MM.1S (cell line): ENCODE results near the gene JAML.

Experiments used
- DNase-seq: peaks from one replicate; pipeline ENCODE4 v3.0.0-alpha.2; 2015
- H2AFZ ChIP-seq: fragments of 300-600 bp; sonication (generic); 2 replicates; pipeline ENCODE4 v1.6.0; 2016; ENCODE audit warnings: antibody characterized with exemption, low read length
- H3F3A ChIP-seq: fragments of 300-600 bp; sonication (generic); 2 replicates; pipeline ENCODE4 v1.6.1; 2016; ENCODE audit warnings: mild to moderate bottlenecking, antibody characterized with exemption, low read length, moderate library complexity, mixed read lengths; ENCODE audit not compliant: insufficient read depth
- H3K27ac ChIP-seq: fragments of 300-600 bp; sonication (generic); 2 replicates; pipeline ENCODE4 v1.5.1; 2016; ENCODE audit warnings: mild to moderate bottlenecking, low read length
- H3K27me3 ChIP-seq: fragments of 300-600 bp; sonication (generic); replicated peaks from 2 replicates; pipeline ENCODE4 v1.6.0; 2016; ENCODE audit warnings: low read length; ENCODE audit not compliant: insufficient read depth
- H3K36me3 ChIP-seq: fragments of 300-600 bp; sonication (generic); replicated peaks from 2 replicates; pipeline ENCODE4 v1.6.1; 2016; ENCODE audit warnings: mild to moderate bottlenecking, low read length, mixed read lengths; ENCODE audit not compliant: insufficient read depth
- H3K4me1 ChIP-seq: fragments of 300-600 bp; sonication (generic); 2 replicates; pipeline ENCODE4 v1.6.1; 2016; ENCODE audit warnings: low read length, mixed read lengths
- H3K4me2 ChIP-seq: fragments of 300-600 bp; sonication (generic); 2 replicates; pipeline ENCODE4 v1.6.0; 2016; ENCODE audit warnings: low read depth, low read length
- H3K4me3 ChIP-seq: fragments of 300-600 bp; sonication (generic); 2 replicates; pipeline ENCODE4 v1.5.1; 2016; ENCODE audit warnings: low read length, mixed read lengths
- H3K79me2 ChIP-seq: fragments of 300-600 bp; sonication (generic); 2 replicates; pipeline ENCODE4 v1.6.1; 2016; ENCODE audit warnings: mixed run types, low read length, mixed read lengths
- H3K9ac ChIP-seq: fragments of 300-600 bp; sonication (generic); 2 replicates; pipeline ENCODE4 v1.6.1; 2016; ENCODE audit warnings: low read length, mixed read lengths
- H3K9me2 ChIP-seq: fragments of 300-600 bp; sonication (generic); replicated peaks from 2 replicates; pipeline ENCODE4 v1.6.1; 2016; ENCODE audit warnings: mild to moderate bottlenecking, low read length, mixed read lengths; ENCODE audit not compliant: insufficient read depth
- H3K9me3 ChIP-seq: fragments of 300-600 bp; sonication (generic); replicated peaks from 2 replicates; pipeline ENCODE4 v1.6.1; 2016; ENCODE audit warnings: mild to moderate bottlenecking, low read length, mixed read lengths; ENCODE audit not compliant: insufficient read depth
- H4K20me1 ChIP-seq: fragments of 300-600 bp; sonication (generic); 2 replicates; pipeline ENCODE4 v1.6.1; 2016; ENCODE audit warnings: mild to moderate bottlenecking, low read length, moderate library complexity, mixed read lengths; ENCODE audit not compliant: insufficient read depth
- EZH2 ChIP-seq: fragments of 300-600 bp; sonication (generic); optimal IDR thresholded peaks from 2 replicates; pipeline ENCODE3; 2017; ENCODE audit warnings: low read depth, mild to moderate bottlenecking, antibody characterized with exemption, low read length, mixed read lengths
- EZH2phosphoT487 ChIP-seq: fragments of 300-600 bp; sonication (generic); IDR thresholded peaks from 2 replicates; pipeline ENCODE4 v1.6.1; 2018; ENCODE audit warnings: antibody characterized with exemption, low read length
- TF ChIP-seq, protein P1 (sequence below): fragments of 300-600 bp; sonication (generic); IDR thresholded peaks from 2 replicates; pipeline ENCODE4 v1.5.1; 2016; ENCODE audit warnings: antibody characterized with exemption, low read length, mixed read lengths

JAML gene

DNA sequence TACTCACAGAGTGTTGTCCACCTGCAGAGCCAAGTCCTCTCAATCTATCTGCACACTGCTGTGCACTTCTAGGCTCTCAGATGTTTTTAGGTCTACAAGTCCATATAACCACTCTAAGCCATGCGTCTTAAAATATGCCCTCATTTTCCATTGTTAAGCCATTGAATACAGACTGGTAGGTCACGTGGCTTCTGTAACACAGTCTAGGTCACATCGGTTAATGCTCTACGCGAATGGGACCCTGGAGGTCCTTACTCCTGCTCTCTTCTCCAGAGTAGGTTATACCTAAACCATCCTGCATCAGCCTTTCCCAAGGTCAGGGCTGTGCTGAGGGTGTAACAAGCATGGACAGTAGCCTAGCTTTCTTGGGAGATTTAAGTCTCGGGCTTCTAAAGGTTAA is 819 bp downstream of the JAML start:
- H3K79me2 ChIP-seq = no peaks in the 10 kb centered on the region
- TF ChIP-seq EZH2phosphoT487 = no peak
- TF ChIP-seq EZH2 = no peak
- TF ChIP-seq, protein P1, sequence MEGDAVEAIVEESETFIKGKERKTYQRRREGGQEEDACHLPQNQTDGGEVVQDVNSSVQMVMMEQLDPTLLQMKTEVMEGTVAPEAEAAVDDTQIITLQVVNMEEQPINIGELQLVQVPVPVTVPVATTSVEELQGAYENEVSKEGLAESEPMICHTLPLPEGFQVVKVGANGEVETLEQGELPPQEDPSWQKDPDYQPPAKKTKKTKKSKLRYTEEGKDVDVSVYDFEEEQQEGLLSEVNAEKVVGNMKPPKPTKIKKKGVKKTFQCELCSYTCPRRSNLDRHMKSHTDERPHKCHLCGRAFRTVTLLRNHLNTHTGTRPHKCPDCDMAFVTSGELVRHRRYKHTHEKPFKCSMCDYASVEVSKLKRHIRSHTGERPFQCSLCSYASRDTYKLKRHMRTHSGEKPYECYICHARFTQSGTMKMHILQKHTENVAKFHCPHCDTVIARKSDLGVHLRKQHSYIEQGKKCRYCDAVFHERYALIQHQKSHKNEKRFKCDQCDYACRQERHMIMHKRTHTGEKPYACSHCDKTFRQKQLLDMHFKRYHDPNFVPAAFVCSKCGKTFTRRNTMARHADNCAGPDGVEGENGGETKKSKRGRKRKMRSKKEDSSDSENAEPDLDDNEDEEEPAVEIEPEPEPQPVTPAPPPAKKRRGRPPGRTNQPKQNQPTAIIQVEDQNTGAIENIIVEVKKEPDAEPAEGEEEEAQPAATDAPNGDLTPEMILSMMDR = no peak
- H3K9ac ChIP-seq = no peak overlapping the region
- no peaks in the 10 kb centered on the region for H3F3A ChIP-seq
- H3K9me3 ChIP-seq = no peaks in the 10 kb centered on the region
- H3K27ac ChIP-seq = no peak overlapping the region
- no peak for DNase-seq
- H3K9me2 ChIP-seq = no peaks in the 10 kb centered on the region
- H3K4me1 ChIP-seq = no peaks in the 10 kb centered on the region
- no peaks in the 10 kb centered on the region for H4K20me1 ChIP-seq
- no peaks in the 10 kb centered on the region for H3K36me3 ChIP-seq
- H3K4me3 ChIP-seq = no peak overlapping the region
- no peak overlapping the region for H3K4me2 ChIP-seq
- H3K27me3 ChIP-seq = peaks cover 18% of the 10 kb centered on the region; the same call in 1 of the 2 replicates
- no peak overlapping the region for H2AFZ ChIP-seq

DNA sequence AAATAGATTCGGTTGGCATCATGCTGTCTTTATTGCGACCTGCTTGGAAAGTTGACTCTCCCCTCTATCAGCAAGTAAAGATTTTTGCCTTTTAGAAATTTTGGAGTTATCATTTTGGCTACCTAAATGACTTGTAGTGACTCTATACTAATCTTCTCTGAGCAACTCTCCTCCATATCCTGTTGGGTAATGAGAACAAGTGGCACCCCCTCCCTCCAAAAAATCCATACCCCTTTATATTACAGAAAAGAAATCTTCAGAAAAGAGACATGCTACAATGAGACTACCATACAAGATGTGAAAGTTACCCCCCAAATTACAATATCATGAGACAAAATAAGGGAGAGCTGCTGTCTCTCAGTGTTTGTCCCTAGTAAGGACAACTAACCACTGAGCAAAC is 1.2 kb downstream of the JAML start:
- TF ChIP-seq EZH2 (no peak), EZH2phosphoT487 (no peak)
- TF ChIP-seq, protein P1 = no peak
- no peak for DNase-seq
- Histone ChIP-seq H3K36me3 (no peaks in the 10 kb centered on the region), H3K9me2 (no peaks in the 10 kb centered on the region), H3K27ac (no peak overlapping the region), H3K9ac (no peak overlapping the region), H3F3A (no peaks in the 10 kb centered on the region), H3K4me2 (no peak overlapping the region), H3K27me3 (peaks cover 18% of the 10 kb centered on the region; the same call in 1 of the 2 replicates), H2AFZ (no peak overlapping the region), H3K4me3 (no peak overlapping the region), H3K4me1 (no peaks in the 10 kb centered on the region), H3K79me2 (no peaks in the 10 kb centered on the region), H3K9me3 (no peaks in the 10 kb centered on the region), H4K20me1 (no peaks in the 10 kb centered on the region)

DNA sequence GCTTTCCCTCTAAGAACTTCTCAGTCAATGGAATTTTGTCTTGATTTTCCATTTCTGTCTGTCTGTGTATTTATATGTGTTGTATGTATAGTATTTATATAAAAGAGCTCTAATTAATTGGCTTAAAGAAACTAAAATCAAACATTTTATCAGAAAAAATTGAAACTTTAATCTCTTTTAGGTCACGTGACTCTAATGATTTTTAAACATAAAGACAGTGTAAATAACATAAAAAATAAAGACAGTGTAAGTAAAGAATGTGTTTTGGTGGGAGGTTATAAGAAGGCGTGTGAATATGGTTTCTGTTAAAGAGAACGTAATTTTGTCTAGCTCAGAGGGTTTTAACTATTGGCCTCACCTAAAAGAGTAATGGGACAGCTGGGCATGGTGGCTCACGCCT is 2.4 kb downstream of the JAML start:
- Histone ChIP-seq H3K9me3 (no peaks in the 10 kb centered on the region), H3K4me1 (no peaks in the 10 kb centered on the region), H3F3A (no peaks in the 10 kb centered on the region), H2AFZ (no peak overlapping the region), H3K9ac (no peak overlapping the region), H3K4me3 (no peak overlapping the region), H4K20me1 (no peaks in the 10 kb centered on the region), H3K27me3 (peaks cover 19% of the 10 kb centered on the region; the same call in 1 of the 2 replicates), H3K4me2 (no peak overlapping the region), H3K79me2 (no peaks in the 10 kb centered on the region), H3K9me2 (no peaks in the 10 kb centered on the region), H3K27ac (no peak overlapping the region), H3K36me3 (no peaks in the 10 kb centered on the region)
- no peak for TF ChIP-seq EZH2
- TF ChIP-seq EZH2phosphoT487 = no peak
- no peak for DNase-seq

DNA sequence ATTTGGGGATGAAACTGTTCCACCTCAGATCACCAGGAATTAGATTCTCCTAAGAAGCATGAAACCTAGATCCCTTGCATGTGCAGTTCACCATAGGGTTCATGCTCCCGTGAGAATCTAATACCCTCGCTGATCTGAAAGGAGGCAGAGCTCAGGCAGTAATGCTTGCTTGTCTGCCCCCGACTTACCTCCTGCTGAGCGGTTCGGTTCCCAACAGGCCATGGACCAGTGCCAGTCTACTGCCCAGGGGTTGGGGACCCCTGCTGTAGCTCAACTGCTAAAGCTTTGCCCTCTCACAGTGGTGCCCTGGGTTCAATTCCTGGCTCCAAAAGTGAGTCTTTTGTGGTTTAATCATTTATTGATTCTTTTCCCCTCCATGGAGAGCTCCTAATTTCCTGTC is 3.4 kb downstream of the JAML start:
- Histone ChIP-seq H3K79me2 (no peaks in the 10 kb centered on the region), H3K9ac (no peak overlapping the region), H4K20me1 (no peaks in the 10 kb centered on the region), H3K4me2 (no peak overlapping the region), H3K36me3 (no peaks in the 10 kb centered on the region), H2AFZ (no peak overlapping the region), H3K27me3 (peaks cover 29% of the 10 kb centered on the region), H3F3A (no peaks in the 10 kb centered on the region), H3K4me3 (no peak overlapping the region), H3K4me1 (no peaks in the 10 kb centered on the region), H3K9me3 (no peaks in the 10 kb centered on the region), H3K9me2 (no peaks in the 10 kb centered on the region), H3K27ac (no peak overlapping the region)
- TF ChIP-seq EZH2 (no peak), EZH2phosphoT487 (no peak)
- TF ChIP-seq, protein P1 = no peak
- DNase-seq = no peak
